Gastrocnemius medialis (tissue), 4 donors: ENCODE data around the gene HMGB2. TPM values are rescaled to one million over a fixed set of nuclear protein-coding genes. Genes with fewer than 3 reads are reported as not detected.

Source experiments
- ATAC-seq, 2 donors: fragments of 150-250 bp; one replicate each; pipeline ENCODE4 v1.9.1; 2016
- DNase-seq, 2 donors: peaks; one replicate each; pipeline ENCODE4 v3.0.0-alpha.2; 2019
- H3K27ac ChIP-seq, 4 donors: fragments of 200-600 bp; sonication (generic); 1 replicate in 1 of 4; 2 replicates in 3 of 4; pipeline ENCODE4 v1.5.1; 2016 to 2018; ENCODE audit warnings: mild to moderate bottlenecking in 2 of 4, moderate library complexity in 1 of 4
- H3K27me3 ChIP-seq, 3 donors: fragments of 200-600 bp; sonication (generic) in 2 of 3; 1 replicate in 1 of 3; 2 replicates in 2 of 3; pipeline versions ENCODE4 v1.5.1 to v1.6.0; 2016 to 2019; ENCODE audit warnings: mild to moderate bottlenecking in 1 of 3, moderate library complexity in 1 of 3
- H3K36me3 ChIP-seq, 2 donors: fragments of 200-600 bp; sonication (generic) in 1 of 2; one replicate each; pipeline ENCODE4 v1.5.1; 2017 to 2018
- H3K4me1 ChIP-seq, 2 donors: fragments of 200-600 bp; sonication (generic) in 1 of 2; one replicate each; pipeline ENCODE4 v1.5.1; 2016 to 2017; ENCODE audit warnings: mild to moderate bottlenecking in 2 of 2
- H3K4me3 ChIP-seq, 4 donors: fragments of 200-600 bp; sonication (generic) in 3 of 4; 1 replicate in 1 of 4; 2 replicates in 3 of 4; pipeline ENCODE4 v1.5.1; 2016 to 2019; ENCODE audit warnings: mild to moderate bottlenecking in 2 of 4
- H3K9me3 ChIP-seq, 3 donors: fragments of 200-600 bp; sonication (generic) in 2 of 3; 1 replicate in 1 of 3; 2 replicates in 2 of 3; pipeline ENCODE4 v1.5.1; 2016 to 2019
- POLR2A ChIP-seq, 2 donors: fragments of 450-650 bp; IDR thresholded peaks; one replicate each; pipeline ENCODE4 v1.6.1; 2017; ENCODE audit warnings: antibody characterized with exemption in 2 of 2, mild to moderate bottlenecking in 2 of 2, moderate library complexity in 2 of 2
- in situ Hi-C, 4 donors: fragments of 200-750 bp; cut with MboI; loops; one replicate each; pipeline versions ENCODE4 v1.15.0 to v1.8.0; 2017; ENCODE audit warnings: low sequenced_read_pairs in 4 of 4
- intact Hi-C: fragments of 100-400 bp; cut with DNase I; formaldehyde crosslinking; loops from one replicate; pipeline ENCODE4 v1.15.1; 2023; ENCODE audit warnings: low total_unique reads
- total RNA-seq, 4 donors: library from RNA; depleted of rRNA; stranded (reverse); fragments of >200 nt; gene quantifications; one replicate each; pipeline versions ENCODE4 v1.1.0 to v1.2.3, GENCODE V29; 2016
- TF ChIP-seq, protein P1 (sequence below), 5 experiments: fragments of 450-650 bp in 3 of 5; fragments of 200-600 bp in 2 of 5; sonication (generic) in 2 of 5; IDR thresholded peaks in 4 of 5; conservative IDR thresholded peaks in 1 of 5; 1 replicate in 4 of 5; 2 replicates in 1 of 5; pipeline ENCODE4 v1.5.1; 2016 to 2019; ENCODE audit warnings: antibody characterized with exemption in 5 of 5, mild to moderate bottlenecking in 3 of 5, moderate library complexity in 3 of 5

HMGB2 gene
- total RNA-seq, 4 donors from 2014 or later: 4.1 to 61.6 (median 21.2) TPM

- DNase-seq: no peak
- H3K4me3 ChIP-seq: no peak overlapping the region
- TF ChIP-seq POLR2A (IDR thresholded peaks at IDR 0.05): no peak
- TF ChIP-seq, protein P1, sequence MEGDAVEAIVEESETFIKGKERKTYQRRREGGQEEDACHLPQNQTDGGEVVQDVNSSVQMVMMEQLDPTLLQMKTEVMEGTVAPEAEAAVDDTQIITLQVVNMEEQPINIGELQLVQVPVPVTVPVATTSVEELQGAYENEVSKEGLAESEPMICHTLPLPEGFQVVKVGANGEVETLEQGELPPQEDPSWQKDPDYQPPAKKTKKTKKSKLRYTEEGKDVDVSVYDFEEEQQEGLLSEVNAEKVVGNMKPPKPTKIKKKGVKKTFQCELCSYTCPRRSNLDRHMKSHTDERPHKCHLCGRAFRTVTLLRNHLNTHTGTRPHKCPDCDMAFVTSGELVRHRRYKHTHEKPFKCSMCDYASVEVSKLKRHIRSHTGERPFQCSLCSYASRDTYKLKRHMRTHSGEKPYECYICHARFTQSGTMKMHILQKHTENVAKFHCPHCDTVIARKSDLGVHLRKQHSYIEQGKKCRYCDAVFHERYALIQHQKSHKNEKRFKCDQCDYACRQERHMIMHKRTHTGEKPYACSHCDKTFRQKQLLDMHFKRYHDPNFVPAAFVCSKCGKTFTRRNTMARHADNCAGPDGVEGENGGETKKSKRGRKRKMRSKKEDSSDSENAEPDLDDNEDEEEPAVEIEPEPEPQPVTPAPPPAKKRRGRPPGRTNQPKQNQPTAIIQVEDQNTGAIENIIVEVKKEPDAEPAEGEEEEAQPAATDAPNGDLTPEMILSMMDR (IDR thresholded peaks at IDR 0.05 in 4 of 5, conservative IDR thresholded peaks at IDR 0.05 in 1 of 5): no peak
- in situ Hi-C loops: no loop called here
- no peaks in the 10 kb centered on the region for H3K36me3 ChIP-seq
- no peak for ATAC-seq
- no peaks in the 10 kb centered on the region for H3K27me3 ChIP-seq
- peaks cover 0 to 3% (median 0%) of the 10 kb centered on the region in 3 donors for H3K9me3 ChIP-seq
- intact Hi-C loops: no loop called here
- H3K27ac ChIP-seq: no peak overlapping the region
- H3K4me1 ChIP-seq: no peaks in the 10 kb centered on the region
Observed at GRCh38 chr4:173281406-173282255, 52.5 kb downstream of the HMGB2 start.

Other genes starting within 250 kb of the HMGB2 start
- gene GALNT7, start 165.5 kb downstream of the HMGB2 start, total RNA-seq: 1 to 10 TPM in 2 of 4 donors, under 1 TPM in 2; 0.91 to 2.8 (median 1.1) TPM
- gene SAP30, start 36.6 kb upstream of the HMGB2 start, total RNA-seq: 10 to 100 TPM; 13.3 to 24.8 (median 18.2) TPM
- not detected for gene SCRG1, start 64.8 kb upstream of the HMGB2 start, total RNA-seq
- gene HAND2, start 195.9 kb upstream of the HMGB2 start, total RNA-seq: 1 to 10 TPM in 1 of 4 donors, under 1 TPM in 3; 0.66 to 2.4 (median 0.89) TPM